ENCODE results near the gene CMIP.
A peak's percentile ranks its signal among the peaks of the same experiment; 100 is the strongest.
"Not testable (repeated sequence)": the region's sequence is repeated elsewhere in the genome, so short reads cannot be mapped to it uniquely, and the experiment has no call there.

Gene CMIP

GRCh38 chr16:81738783-81739496 lies 294.3 kb downstream of the CMIP start:
- CTCF ChIA-PET = interaction anchor here (0.6 to 4.8 kb wide), 6 partner anchors 9 to 478 kb away, joined by 3 to 29 read pairs (median 6); no protein-coding TSS in a partner anchor
- no peaks in the 10 kb centered on the region for H3K9me3 Mint-ChIP-seq
- H3K27me3 Mint-ChIP-seq = peaks cover 34% of the 10 kb centered on the region
- H3K27ac Mint-ChIP-seq = no peak overlapping the region
- no peak for DNase-seq
- H3K36me3 Mint-ChIP-seq = no peaks in the 10 kb centered on the region
- no peak overlapping the region for H3K4me3 Mint-ChIP-seq
- peaks cover 21% of the 10 kb centered on the region for H3K4me1 Mint-ChIP-seq

GRCh38 chr16:81739503-81739902 lies 294.9 kb downstream of the CMIP start:
- CTCF ChIA-PET = interaction anchor here (0.6 to 4.8 kb wide), 9 partner anchors 9 to 479 kb away, joined by 3 to 29 read pairs (median 5); no protein-coding TSS in a partner anchor
- peaks cover 21% of the 10 kb centered on the region for H3K4me1 Mint-ChIP-seq
- H3K27ac Mint-ChIP-seq = no peak overlapping the region
- peaks cover 34% of the 10 kb centered on the region for H3K27me3 Mint-ChIP-seq
- H3K4me3 Mint-ChIP-seq = no peak overlapping the region
- no peaks in the 10 kb centered on the region for H3K36me3 Mint-ChIP-seq
- H3K9me3 Mint-ChIP-seq = no peaks in the 10 kb centered on the region
- no peak for DNase-seq

- H3K4me3 Mint-ChIP-seq = no peak overlapping the region
- H3K36me3 Mint-ChIP-seq = no peaks in the 10 kb centered on the region
- H3K27ac Mint-ChIP-seq = no peak overlapping the region
- H3K4me1 Mint-ChIP-seq = peaks cover 21% of the 10 kb centered on the region
- H3K27me3 Mint-ChIP-seq = peaks cover 34% of the 10 kb centered on the region
- DNase-seq = no peak
- H3K9me3 Mint-ChIP-seq = no peaks in the 10 kb centered on the region
- CTCF ChIA-PET = interaction anchor here (1.4 to 2.3 kb wide), 5 partner anchors 9 to 140 kb away, joined by 3 to 10 read pairs (median 7); no protein-coding TSS in a partner anchor
Observed at GRCh38 chr16:81740169-81740568, 295.6 kb downstream of the CMIP start.

- not testable (repeated sequence) for H3K9me3 Mint-ChIP-seq, H3K4me3 Mint-ChIP-seq, DNase-seq, H3K27ac Mint-ChIP-seq, H3K36me3 Mint-ChIP-seq
- Mint-ChIP-seq H3K27me3 (peaks cover 39% of the 10 kb centered on the region), H3K4me1 (peaks cover 31% of the 10 kb centered on the region)
- CTCF ChIA-PET = interaction anchor here (1.1 to 2.3 kb wide), 4 partner anchors 11 to 374 kb away, joined by 4 to 10 read pairs (median 6); no protein-coding TSS in a partner anchor
Observed at GRCh38 chr16:81741430-81741770, 296.8 kb downstream of the CMIP start.

GRCh38 chr16:81744385-81744784 lies 299.8 kb downstream of the CMIP start:
- Mint-ChIP-seq H3K4me1 (peaks cover 43% of the 10 kb centered on the region), H3K9me3 (no peaks in the 10 kb centered on the region), H3K36me3 (no peaks in the 10 kb centered on the region), H3K4me3 (no peak overlapping the region), H3K27ac (no peak overlapping the region), H3K27me3 (peaks cover 32% of the 10 kb centered on the region)
- DNase-seq = no peak
- CTCF ChIA-PET = interaction anchor here (0.6 to 0.9 kb wide), 2 partner anchors 15 to 56 kb away, joined by 3 read pairs; no protein-coding TSS in a partner anchor

- Mint-ChIP-seq H3K4me3 (no peak overlapping the region), H3K4me1 (peaks cover 41% of the 10 kb centered on the region), H3K27me3 (peaks cover 30% of the 10 kb centered on the region), H3K36me3 (no peaks in the 10 kb centered on the region), H3K27ac (no peak overlapping the region), H3K9me3 (no peaks in the 10 kb centered on the region)
- DNase-seq = no peak
- CTCF ChIA-PET = no interaction called here
Observed at GRCh38 chr16:81744911-81745310, 300.3 kb downstream of the CMIP start.

GRCh38 chr16:81745704-81746558 lies 301.3 kb downstream of the CMIP start:
- Mint-ChIP-seq H3K4me3 (peak overlapping the region; percentile 67), H3K9me3 (no peaks in the 10 kb centered on the region), H3K27me3 (peaks cover 32% of the 10 kb centered on the region), H3K36me3 (no peaks in the 10 kb centered on the region), H3K27ac (peak overlapping the region; percentile 77), H3K4me1 (peaks cover 33% of the 10 kb centered on the region)
- CTCF ChIA-PET = no interaction called here
- DNase-seq = peak; percentile 84

- peaks cover 31% of the 10 kb centered on the region for H3K27me3 Mint-ChIP-seq
- no peaks in the 10 kb centered on the region for H3K9me3 Mint-ChIP-seq
- H3K4me1 Mint-ChIP-seq = peaks cover 30% of the 10 kb centered on the region
- peak overlapping the region; percentile 67 for H3K4me3 Mint-ChIP-seq
- no peak for DNase-seq
- H3K27ac Mint-ChIP-seq = peak overlapping the region; percentile 77
- no peaks in the 10 kb centered on the region for H3K36me3 Mint-ChIP-seq
- CTCF ChIA-PET = no interaction called here
Observed at GRCh38 chr16:81746566-81746965, 302.0 kb downstream of the CMIP start.

- no peak for DNase-seq
- CTCF ChIA-PET = interaction anchor here (0.9 to 1.9 kb wide), 5 partner anchors 8 to 124 kb away, joined by 3 to 17 read pairs (median 3); no protein-coding TSS in a partner anchor
- no peak overlapping the region for H3K4me3 Mint-ChIP-seq
- H3K27me3 Mint-ChIP-seq = peaks cover 15% of the 10 kb centered on the region
- no peak overlapping the region for H3K27ac Mint-ChIP-seq
- peaks cover 33% of the 10 kb centered on the region for H3K4me1 Mint-ChIP-seq
- no peaks in the 10 kb centered on the region for H3K36me3 Mint-ChIP-seq
- no peaks in the 10 kb centered on the region for H3K9me3 Mint-ChIP-seq
Observed at GRCh38 chr16:81748476-81749198, 304.0 kb downstream of the CMIP start.

- H3K9me3 Mint-ChIP-seq = no peaks in the 10 kb centered on the region
- H3K4me3 Mint-ChIP-seq = no peak overlapping the region
- H3K36me3 Mint-ChIP-seq = no peaks in the 10 kb centered on the region
- H3K27ac Mint-ChIP-seq = no peak overlapping the region
- no peak for DNase-seq
- CTCF ChIA-PET = interaction anchor here (0.8 to 2.5 kb wide), 5 partner anchors 12 to 138 kb away, joined by 3 to 10 read pairs (median 5); no protein-coding TSS in a partner anchor
- peaks cover 23% of the 10 kb centered on the region for H3K4me1 Mint-ChIP-seq
- peaks cover 19% of the 10 kb centered on the region for H3K27me3 Mint-ChIP-seq
Observed at GRCh38 chr16:81752225-81752875, 307.7 kb downstream of the CMIP start.

GRCh38 chr16:81752876-81753227 lies 308.2 kb downstream of the CMIP start:
- Mint-ChIP-seq H3K4me1 (peaks cover 21% of the 10 kb centered on the region), H3K27me3 (peaks cover 19% of the 10 kb centered on the region), H3K9me3 (no peaks in the 10 kb centered on the region), H3K4me3 (no peak overlapping the region), H3K36me3 (no peaks in the 10 kb centered on the region), H3K27ac (no peak overlapping the region)
- no peak for DNase-seq
- CTCF ChIA-PET = interaction anchor here (1.1 to 2.5 kb wide), 3 partner anchors 12 to 123 kb away, joined by 4 to 10 read pairs (median 7); no protein-coding TSS in a partner anchor

- Mint-ChIP-seq H3K27me3 (peaks cover 16% of the 10 kb centered on the region), H3K4me1 (peaks cover 9% of the 10 kb centered on the region), H3K9me3 (no peaks in the 10 kb centered on the region), H3K36me3 (no peaks in the 10 kb centered on the region), H3K27ac (no peak overlapping the region), H3K4me3 (no peak overlapping the region)
- no peak for DNase-seq
- CTCF ChIA-PET = no interaction called here
Observed at GRCh38 chr16:81754858-81755257, 310.2 kb downstream of the CMIP start.

- CTCF ChIA-PET = interaction anchor here (0.9 to 1.3 kb wide), 3 partner anchors 117 to 134 kb away, joined by 4 read pairs; no protein-coding TSS in a partner anchor
- peaks cover 16% of the 10 kb centered on the region for H3K27me3 Mint-ChIP-seq
- DNase-seq = no peak
- no peak overlapping the region for H3K4me3 Mint-ChIP-seq
- no peaks in the 10 kb centered on the region for H3K9me3 Mint-ChIP-seq
- no peak overlapping the region for H3K27ac Mint-ChIP-seq
- no peaks in the 10 kb centered on the region for H3K36me3 Mint-ChIP-seq
- H3K4me1 Mint-ChIP-seq = peaks cover 9% of the 10 kb centered on the region
Observed at GRCh38 chr16:81755915-81756614, 311.5 kb downstream of the CMIP start.
